Ovary (tissue), 9 donors: ENCODE data around the gene NNMT. TPM values are rescaled to one million over a fixed set of nuclear protein-coding genes. Genes with fewer than 3 reads are reported as not detected.
A peak's percentile ranks its signal among the peaks of the same experiment; 100 is the strongest.

Experiments used
- DNase-seq, 5 donors: peaks; one replicate each; pipeline ENCODE4 v3.0.0-alpha.2; 2019 to 2020
- H3K27ac ChIP-seq, 2 donors: fragments of 200-600 bp; one replicate each; pipeline versions ENCODE4 v1.5.1 to v1.8.0; 2019 to 2022
- H3K27me3 ChIP-seq: fragments of 200-600 bp; one replicate; pipeline ENCODE4 v1.8.0; 2022
- H3K36me3 ChIP-seq: fragments of 200-600 bp; sonication (generic); one replicate; pipeline ENCODE4 v1.5.1; 2019
- H3K4me1 ChIP-seq: one replicate; pipeline ENCODE4 v1.8.1; 2013; ENCODE audit warnings: mild to moderate bottlenecking, moderate library complexity; ENCODE audit not compliant: insufficient read depth
- H3K4me3 ChIP-seq: fragments of 200-600 bp; sonication (generic); one replicate; pipeline ENCODE4 v1.5.1; 2017
- H3K9me3 ChIP-seq, 2 donors: fragments of 200-600 bp in 1 of 2; sonication (generic) in 1 of 2; one replicate each; pipeline versions ENCODE4 v1.5.1 to v1.8.1; 2013 to 2019; ENCODE audit warnings: mild to moderate bottlenecking in 1 of 2, moderate library complexity in 1 of 2
- CTCF ChIP-seq, 3 donors: fragments of 450-650 bp in 2 of 3; fragments of 200-600 bp in 1 of 3; IDR thresholded peaks; one replicate each; pipeline versions ENCODE4 v1.5.1 to v1.8.0; 2016 to 2022; ENCODE audit warnings: antibody characterized with exemption in 3 of 3, mild to moderate bottlenecking in 1 of 3
- EP300 ChIP-seq: sonication (generic); formaldehyde crosslinking; IDR thresholded peaks from one replicate; pipeline ENCODE4 v1.6.1; 2017; ENCODE audit warnings: antibody characterized with exemption
- POLR2A ChIP-seq: fragments of 450-650 bp; IDR thresholded peaks from one replicate; pipeline ENCODE4 v1.6.1; 2017; ENCODE audit warnings: antibody characterized with exemption, mild to moderate bottlenecking, moderate library complexity
- WGBS, 3 donors: extraction: QIAGEN DNeasy Blood & Tissue Kit in 1 of 3; methylation state at CpG; one replicate each; pipeline versions ENCODE4 v1.1.5 to v1.1.7; 2013 to 2017; 5-methylcytosine and 5-hydroxymethylcytosine counted together
- intact Hi-C, 4 donors: fragments of 100-400 bp; cut with DNase I; formaldehyde crosslinking; loops; one replicate each; pipeline versions ENCODE4 v1.11.0 to v1.15.1; 2022 to 2023
- polyA plus RNA-seq, 2 donors: library from polyadenylated mRNA; stranded (reverse); fragments of 200-250 nt in 1 of 2; fragments of 350-450 nt in 1 of 2; fragmentation: Illumina TruSeq in 1 of 2; extraction: RNeasy Lipid Tissue Mini Kit (QIAGEN cat#74804) in 1 of 2; gene quantifications; one replicate each; pipeline ENCODE4 v1.2.3, GENCODE V29; 2013 to 2014
- total RNA-seq, 7 donors: library from RNA; depleted of rRNA in 2 of 7; stranded (reverse); fragments of >200 nt in 2 of 7; fragmentation: NEBNext Ultra II Directional in 3 of 7; extraction: Animal tissue kit (Norgen Biotek cat#: 25700) in 3 of 7; gene quantifications; one replicate each; pipeline versions ENCODE4 v1.1.0 to v1.2.4, GENCODE V29; 2016 to 2023
- donor health status: DM: no; HTN: no; CAD: no; lungs with moderate emphysema.
- donor health status: DM: no; HTN: no; CAD: no.
- donor health status: Bipolar disorder and iron deficiency.
- donor health status: DM: yes; HTN: yes; CAD: no.
- donor health status: DM: no; HTN: no; CAD: no.
- donor health status: DM: yes; HTN: yes; CAD: no.

The NNMT gene
- total and polyA plus RNA-seq, 9 donors, result 9.5 to 295 (median 129) TPM

GRCh38 chr11:114316980-114317786 is 21.0 kb downstream of the NNMT start:
- intact Hi-C loops, result no loop called here
- peak in 1 of 5 donors; percentile 51 for DNase-seq
- Histone ChIP-seq H3K4me1 (no peaks in the 10 kb centered on the region), H3K9me3 (no peaks in the 10 kb centered on the region), H3K4me3 (no peak overlapping the region), H3K36me3 (no peaks in the 10 kb centered on the region), H3K27ac (no peak overlapping the region), H3K27me3 (no peaks in the 10 kb centered on the region)
- 77 to 84% (median 83%) methylated on average over 5 of the region's 5 CpGs for WGBS, 3 donors
- TF ChIP-seq CTCF (IDR thresholded peaks at IDR 0.05), result no peak
- no peak for TF ChIP-seq POLR2A
- no peak for TF ChIP-seq EP300

DNA sequence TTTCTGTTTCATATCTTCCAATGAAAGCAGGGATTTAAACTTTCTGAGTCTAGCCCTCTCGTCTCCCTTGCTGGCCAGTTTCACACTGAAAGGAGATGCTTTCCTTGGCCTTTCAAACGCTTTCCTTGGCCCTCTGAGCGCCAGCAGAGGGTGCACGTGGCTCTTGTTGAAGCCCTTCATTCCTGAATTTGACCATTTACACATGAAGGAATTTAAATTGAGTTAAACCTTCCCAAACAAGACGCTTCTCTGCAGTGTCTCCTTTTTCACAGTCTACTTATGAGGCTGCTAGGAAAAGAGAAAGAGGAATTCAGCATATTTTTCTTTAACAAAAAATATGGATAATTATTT is 21.6 kb downstream of the NNMT start:
- Histone ChIP-seq H3K9me3 (no peaks in the 10 kb centered on the region), H3K27me3 (no peaks in the 10 kb centered on the region), H3K4me1 (no peaks in the 10 kb centered on the region), H3K27ac (no peak overlapping the region), H3K36me3 (no peaks in the 10 kb centered on the region), H3K4me3 (no peak overlapping the region)
- TF ChIP-seq CTCF (IDR thresholded peaks at IDR 0.05) (peak in 1 of 3 donors; percentile 34), EP300 (no peak), POLR2A (no peak)
- WGBS, 3 donors, result 3 to 7% (median 7%) methylated on average over 5 of the region's 5 CpGs
- intact Hi-C loops, result no loop called here
- peak; percentile 30 to 63 (median 55) for DNase-seq

GRCh38 chr11:114318361-114318760 is 22.2 kb downstream of the NNMT start:
- intact Hi-C loops, result no loop called here
- H3K36me3 ChIP-seq, result no peaks in the 10 kb centered on the region
- no peaks in the 10 kb centered on the region for H3K27me3 ChIP-seq
- H3K4me1 ChIP-seq, result no peaks in the 10 kb centered on the region
- H3K9me3 ChIP-seq, result no peaks in the 10 kb centered on the region
- TF ChIP-seq EP300, result no peak
- no peak for TF ChIP-seq POLR2A
- TF ChIP-seq CTCF (IDR thresholded peaks at IDR 0.05), result no peak
- no peak overlapping the region for H3K27ac ChIP-seq
- 8 to 21% (median 11%) methylated on average over 4 of the region's 4 CpGs for WGBS, 3 donors
- no peak overlapping the region for H3K4me3 ChIP-seq
- no peak for DNase-seq

- H3K4me1 ChIP-seq, result no peaks in the 10 kb centered on the region
- intact Hi-C loops, result no loop called here
- DNase-seq, result no peak
These were observed 23.6 kb downstream of the NNMT start for GRCh38 chr11:114319716-114320328.

More at GRCh38 chr11:114319716-114320328, 23.6 kb downstream of the NNMT start:
- no peaks in the 10 kb centered on the region for H3K27me3 ChIP-seq
- H3K27ac ChIP-seq, result no peak overlapping the region
- no peak overlapping the region for H3K4me3 ChIP-seq
- H3K9me3 ChIP-seq, result no peaks in the 10 kb centered on the region
- H3K36me3 ChIP-seq, result no peaks in the 10 kb centered on the region
- 45 to 61% (median 60%) methylated on average over 5 of the region's 5 CpGs for WGBS, 3 donors
- TF ChIP-seq POLR2A (no peak), CTCF (IDR thresholded peaks at IDR 0.05) (no peak), EP300 (no peak)
